Neural progenitor cell (in vitro differentiated cells): ENCODE results near the gene KCTD13.

Experiments
- CTCF ChIP-seq: fragments of 200-600 bp; sonication (generic); IDR thresholded peaks from 2 replicates; pipeline ENCODE4 v1.5.1; 2017; ENCODE audit warnings: antibody characterized with exemption, mild to moderate bottlenecking
- EZH2 ChIP-seq: fragments of 200-600 bp; sonication (generic); IDR thresholded peaks from 2 replicates; pipeline ENCODE4 v1.6.1; 2017; ENCODE audit warnings: antibody characterized with exemption, mild to moderate bottlenecking, moderate library complexity
- EZH2phosphoT487 ChIP-seq: fragments of 200-600 bp; sonication (generic); IDR thresholded peaks from 2 replicates; pipeline ENCODE4 v1.6.1; 2017; ENCODE audit warnings: antibody characterized with exemption

- TF ChIP-seq CTCF (no peak), EZH2 (no peak), EZH2phosphoT487 (no peak)
Observed at GRCh38 chr16:29864205-29864604, 61.8 kb downstream of the KCTD13 start.
